Neural cell (in vitro differentiated cells): ENCODE data around the gene ST6GALNAC3. TPM values are rescaled to one million over a fixed set of nuclear protein-coding genes. Genes with fewer than 3 reads are reported as not detected.

ENCODE experiments used
- H2AFZ ChIP-seq: fragments of 200-600, 300-800 bp; sonication (generic), shearing (Covaris generic); 2 replicates; pipeline ENCODE4 v1.6.0; 2014; ENCODE audit warnings: low read depth, mild to moderate bottlenecking, antibody characterized with exemption, low read length, moderate library complexity
- H3F3A ChIP-seq: fragments of 200-600 bp; shearing (Covaris generic); 2 replicates; pipeline ENCODE4 v1.6.1; 2016; ENCODE audit warnings: mild to moderate bottlenecking, moderate library complexity, mixed read lengths, antibody characterized with exemption, low read length; ENCODE audit not compliant: insufficient read depth, poor library complexity, severe bottlenecking
- H3K27ac ChIP-seq: fragments of 200-600, 300-800 bp; sonication (generic), shearing (Covaris generic); 2 replicates; pipeline ENCODE4 v1.5.1; 2014; ENCODE audit warnings: mild to moderate bottlenecking, low read length, moderate library complexity
- H3K27me3 ChIP-seq: fragments of 300-800, 200-600 bp; sonication (generic), shearing (Covaris generic); 2 replicates; pipeline ENCODE4 v1.6.0; 2014; ENCODE audit warnings: mild to moderate bottlenecking, low read depth, low read length, moderate library complexity; ENCODE audit not compliant: insufficient read depth
- H3K36me3 ChIP-seq: fragments of 300-800, 200-600 bp; sonication (generic), shearing (Covaris generic); 2 replicates; pipeline ENCODE4 v1.5.1; 2014; ENCODE audit warnings: mild to moderate bottlenecking, antibody characterized with exemption, low read length, moderate library complexity; ENCODE audit not compliant: insufficient read depth
- H3K4me2 ChIP-seq: fragments of 300-800, 200-600 bp; sonication (generic), shearing (Covaris generic); 2 replicates; pipeline ENCODE4 v1.6.0; 2014; ENCODE audit warnings: mild to moderate bottlenecking, low read length
- H3K4me3 ChIP-seq: fragments of 300-800, 200-600 bp; sonication (generic), shearing (Covaris generic); 2 replicates; pipeline ENCODE4 v1.5.1; 2014; ENCODE audit warnings: mild to moderate bottlenecking, low read length, moderate library complexity
- H3K79me2 ChIP-seq: fragments of 200-600 bp; shearing (Covaris generic); replicated peaks from 2 replicates; pipeline ENCODE4 v1.6.0; 2014; ENCODE audit warnings: mild to moderate bottlenecking, low read length, moderate library complexity; ENCODE audit not compliant: insufficient read depth
- H3K9ac ChIP-seq: fragments of 300-800, 200-600 bp; sonication (generic), shearing (Covaris generic); 2 replicates; pipeline ENCODE4 v1.6.1; 2016; ENCODE audit warnings: mild to moderate bottlenecking, low read length, mixed read lengths
- H3K9me2 ChIP-seq: fragments of 200-600 bp; shearing (Covaris generic); 2 replicates; pipeline ENCODE4 v1.6.1; 2016; ENCODE audit warnings: mild to moderate bottlenecking, low read length, mixed read lengths; ENCODE audit not compliant: insufficient read depth
- H3K9me3 ChIP-seq: fragments of 200-600, 300-800 bp; sonication (generic), shearing (Covaris generic); 2 replicates; pipeline ENCODE4 v1.6.1; 2016; ENCODE audit warnings: mild to moderate bottlenecking, mixed run types, low read length, moderate library complexity, mixed read lengths
- H4K20me1 ChIP-seq: fragments of 200-600 bp; shearing (Covaris generic); 2 replicates; pipeline ENCODE4 v1.6.1; 2016; ENCODE audit warnings: mild to moderate bottlenecking, mixed run types; ENCODE audit not compliant: insufficient read depth
- CTCF ChIP-seq: fragments of 450-650 bp; IDR thresholded peaks from 2 replicates; pipeline ENCODE4 v1.5.1; 2014; ENCODE audit warnings: antibody characterized with exemption, mild to moderate bottlenecking, moderate library complexity; ENCODE audit not compliant: poor library complexity, severe bottlenecking
- EZH2 ChIP-seq: fragments of 200-600, 300-800 bp; shearing (Covaris generic), sonication (generic); IDR thresholded peaks from 2 replicates; pipeline ENCODE4 v1.6.1; 2014; ENCODE audit warnings: antibody characterized with exemption, low read length, borderline replicate concordance, mild to moderate bottlenecking; ENCODE audit not compliant: insufficient read depth, poor library complexity, severe bottlenecking
- MXI1 ChIP-seq: fragments of 450-650 bp; conservative IDR thresholded peaks from 2 replicates; pipeline ENCODE4 v1.6.1; 2014; ENCODE audit warnings: antibody characterized with exemption, mild to moderate bottlenecking; ENCODE audit not compliant: poor library complexity, severe bottlenecking
- POLR2AphosphoS5 ChIP-seq: IDR thresholded peaks from 2 replicates; pipeline ENCODE4 v1.6.1; 2012
- RAD21 ChIP-seq: fragments of 450-650 bp; conservative IDR thresholded peaks from 2 replicates; pipeline ENCODE4 v1.6.1; 2014; ENCODE audit warnings: antibody characterized with exemption, mild to moderate bottlenecking, moderate library complexity
- REST ChIP-seq: IDR thresholded peaks from 2 replicates; pipeline ENCODE4 v1.6.1; 2012; ENCODE audit warnings: borderline replicate concordance
- SMC3 ChIP-seq: fragments of 450-650 bp; conservative IDR thresholded peaks from 2 replicates; pipeline ENCODE4 v1.6.1; 2014; ENCODE audit warnings: antibody characterized with exemption, mild to moderate bottlenecking, moderate library complexity; ENCODE audit not compliant: poor library complexity
- polyA plus RNA-seq: library from polyadenylated mRNA; depleted of rRNA; stranded (reverse); fragments of >200 nt; gene quantifications from 2 replicates; pipeline ENCODE4 v1.2.3, GENCODE V29; 2014

The ST6GALNAC3 gene
- polyA plus RNA-seq, 1 donor from 2014 or later = 3.6 TPM

DNA sequence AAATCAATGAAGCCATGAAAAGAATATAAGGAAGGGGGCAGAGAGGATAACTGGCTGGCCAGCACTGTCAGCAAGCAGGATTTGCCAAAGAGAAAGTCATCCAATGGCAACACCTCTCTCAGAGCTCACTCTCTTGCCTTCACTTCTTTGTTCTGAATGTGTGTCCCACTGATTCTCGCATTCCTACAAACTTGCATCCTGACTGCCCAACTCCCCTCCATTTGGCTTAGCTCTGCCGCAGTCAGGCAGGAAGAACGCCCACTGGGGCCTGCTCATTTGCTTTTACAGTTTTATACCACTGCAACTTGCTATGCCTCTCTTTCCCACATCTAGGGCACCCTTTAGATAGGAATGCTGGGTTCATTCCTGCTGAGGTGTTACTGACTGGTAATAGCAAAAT is 428.6 kb downstream of the ST6GALNAC3 start:
- Histone ChIP-seq H3K36me3 (no peaks in the 10 kb centered on the region), H3K9me2 (no peaks in the 10 kb centered on the region), H3F3A (no peaks in the 10 kb centered on the region), H3K79me2 (no peaks in the 10 kb centered on the region), H3K9ac (no peak overlapping the region), H3K27me3 (no peaks in the 10 kb centered on the region), H3K4me3 (no peak overlapping the region), H3K4me2 (no peak overlapping the region), H3K27ac (no peak overlapping the region), H2AFZ (no peak overlapping the region), H4K20me1 (no peaks in the 10 kb centered on the region), H3K9me3 (no peaks in the 10 kb centered on the region)
- no peak for TF ChIP-seq RAD21
- TF ChIP-seq CTCF = no peak
- TF ChIP-seq SMC3 = no peak
- TF ChIP-seq EZH2 = no peak
- no peak for TF ChIP-seq POLR2AphosphoS5
- no peak for TF ChIP-seq REST

- no peaks in the 10 kb centered on the region for H3K9me3 ChIP-seq
- H3K4me2 ChIP-seq = no peak overlapping the region
- no peak overlapping the region for H3K27ac ChIP-seq
- H4K20me1 ChIP-seq = no peaks in the 10 kb centered on the region
- no peaks in the 10 kb centered on the region for H3K9me2 ChIP-seq
- H3K27me3 ChIP-seq = no peaks in the 10 kb centered on the region
- no peaks in the 10 kb centered on the region for H3K36me3 ChIP-seq
- no peak overlapping the region for H3K9ac ChIP-seq
- no peaks in the 10 kb centered on the region for H3F3A ChIP-seq
- H2AFZ ChIP-seq = no peak overlapping the region
- H3K4me3 ChIP-seq = no peak overlapping the region
- no peaks in the 10 kb centered on the region for H3K79me2 ChIP-seq
- TF ChIP-seq SMC3 = no peak
- no peak for TF ChIP-seq EZH2
- TF ChIP-seq REST = no peak
- TF ChIP-seq MXI1 = no peak
These were observed 429.2 kb downstream of the ST6GALNAC3 start for GRCh38 chr1:76503736-76504135.
